Ovary (tissue), 9 donors: ENCODE results near the gene SMARCD2. TPM values are rescaled to one million over a fixed set of nuclear protein-coding genes. Genes with fewer than 3 reads are reported as not detected.
"Not testable (repeated sequence)": the region's sequence is repeated elsewhere in the genome, so short reads cannot be mapped to it uniquely, and the experiment has no call there.

Experiments used
- DNase-seq, 5 donors: peaks; one replicate each; pipeline ENCODE4 v3.0.0-alpha.2; 2019 to 2020
- H3K27ac ChIP-seq, 2 donors: fragments of 200-600 bp; one replicate each; pipeline versions ENCODE4 v1.5.1 to v1.8.0; 2019 to 2022
- H3K27me3 ChIP-seq: fragments of 200-600 bp; one replicate; pipeline ENCODE4 v1.8.0; 2022
- H3K36me3 ChIP-seq: fragments of 200-600 bp; sonication (generic); one replicate; pipeline ENCODE4 v1.5.1; 2019
- H3K4me1 ChIP-seq: one replicate; pipeline ENCODE4 v1.8.1; 2013; ENCODE audit warnings: mild to moderate bottlenecking, moderate library complexity; ENCODE audit not compliant: insufficient read depth
- H3K4me3 ChIP-seq: fragments of 200-600 bp; sonication (generic); one replicate; pipeline ENCODE4 v1.5.1; 2017
- H3K9me3 ChIP-seq, 2 donors: fragments of 200-600 bp in 1 of 2; sonication (generic) in 1 of 2; one replicate each; pipeline versions ENCODE4 v1.5.1 to v1.8.1; 2013 to 2019; ENCODE audit warnings: mild to moderate bottlenecking in 1 of 2, moderate library complexity in 1 of 2
- CTCF ChIP-seq, 3 donors: fragments of 450-650 bp in 2 of 3; fragments of 200-600 bp in 1 of 3; IDR thresholded peaks; one replicate each; pipeline versions ENCODE4 v1.5.1 to v1.8.0; 2016 to 2022; ENCODE audit warnings: antibody characterized with exemption in 3 of 3, mild to moderate bottlenecking in 1 of 3
- EP300 ChIP-seq: sonication (generic); formaldehyde crosslinking; IDR thresholded peaks from one replicate; pipeline ENCODE4 v1.6.1; 2017; ENCODE audit warnings: antibody characterized with exemption
- POLR2A ChIP-seq: fragments of 450-650 bp; IDR thresholded peaks from one replicate; pipeline ENCODE4 v1.6.1; 2017; ENCODE audit warnings: antibody characterized with exemption, mild to moderate bottlenecking, moderate library complexity
- WGBS, 3 donors: extraction: QIAGEN DNeasy Blood & Tissue Kit in 1 of 3; methylation state at CpG; one replicate each; pipeline versions ENCODE4 v1.1.5 to v1.1.7; 2013 to 2017; 5-methylcytosine and 5-hydroxymethylcytosine counted together
- intact Hi-C, 4 donors: fragments of 100-400 bp; cut with DNase I; formaldehyde crosslinking; loops; one replicate each; pipeline versions ENCODE4 v1.11.0 to v1.15.1; 2022 to 2023
- polyA plus RNA-seq, 2 donors: library from polyadenylated mRNA; stranded (reverse); fragments of 200-250 nt in 1 of 2; fragments of 350-450 nt in 1 of 2; fragmentation: Illumina TruSeq in 1 of 2; extraction: RNeasy Lipid Tissue Mini Kit (QIAGEN cat#74804) in 1 of 2; gene quantifications; one replicate each; pipeline ENCODE4 v1.2.3, GENCODE V29; 2013 to 2014
- total RNA-seq, 7 donors: library from RNA; depleted of rRNA in 2 of 7; stranded (reverse); fragments of >200 nt in 2 of 7; fragmentation: NEBNext Ultra II Directional in 3 of 7; extraction: Animal tissue kit (Norgen Biotek cat#: 25700) in 3 of 7; gene quantifications; one replicate each; pipeline versions ENCODE4 v1.1.0 to v1.2.4, GENCODE V29; 2016 to 2023
- donor health status: DM: no; HTN: no; CAD: no; lungs with moderate emphysema.
- donor health status: DM: no; HTN: no; CAD: no.
- donor health status: Bipolar disorder and iron deficiency.
- donor health status: DM: yes; HTN: yes; CAD: no.
- donor health status: DM: no; HTN: no; CAD: no.
- donor health status: DM: yes; HTN: yes; CAD: no.

SMARCD2 gene
- total and polyA plus RNA-seq, 9 donors: 46.2 to 117 (median 69.8) TPM

GRCh38 chr17:63800783-63801182, 41.7 kb downstream of the SMARCD2 start:
- H3K9me3 ChIP-seq: no peaks in the 10 kb centered on the region
- H3K27ac ChIP-seq: no peak overlapping the region
- intact Hi-C loops: no loop called here
- H3K27me3 ChIP-seq: no peaks in the 10 kb centered on the region
- no peak overlapping the region for H3K4me3 ChIP-seq
- no peak for TF ChIP-seq POLR2A
- no peak for TF ChIP-seq EP300
- TF ChIP-seq CTCF (IDR thresholded peaks at IDR 0.05): no peak
- WGBS, 3 donors: 94 to 95% (median 94%) methylated on average over 1 of the region's 1 CpG
- no peaks in the 10 kb centered on the region for H3K4me1 ChIP-seq
- DNase-seq: no peak
- peaks cover 3% of the 10 kb centered on the region for H3K36me3 ChIP-seq

GRCh38 chr17:63798572-63799106, 43.8 kb downstream of the SMARCD2 start:
- peaks cover 3% of the 10 kb centered on the region for H3K36me3 ChIP-seq
- no peaks in the 10 kb centered on the region for H3K27me3 ChIP-seq
- no peak for TF ChIP-seq EP300
- no peak for TF ChIP-seq CTCF (IDR thresholded peaks at IDR 0.05)
- no peak for TF ChIP-seq POLR2A
- no peak overlapping the region for H3K4me3 ChIP-seq
- DNase-seq: no peak
- 87 to 95% (median 93%) methylated on average over 3 of the region's 3 CpGs for WGBS, 3 donors
- intact Hi-C loops: no loop called here
- H3K27ac ChIP-seq: no peak overlapping the region
- no peaks in the 10 kb centered on the region for H3K4me1 ChIP-seq
- H3K9me3 ChIP-seq: no peaks in the 10 kb centered on the region

- H3K36me3 ChIP-seq, H3K9me3 ChIP-seq, intact Hi-C loops, H3K4me1 ChIP-seq, H3K27ac ChIP-seq, H3K27me3 ChIP-seq, H3K4me3 ChIP-seq, DNase-seq: not testable (repeated sequence)
- 92 to 97% (median 95%) methylated on average over 10 of the region's 10 CpGs for WGBS, 3 donors
Observed at GRCh38 chr17:63796375-63796774, 46.1 kb downstream of the SMARCD2 start.

GRCh38 chr17:63792055-63792729, 50.3 kb downstream of the SMARCD2 start:
- no peak for TF ChIP-seq CTCF (IDR thresholded peaks at IDR 0.05)
- TF ChIP-seq POLR2A: no peak
- no peak for TF ChIP-seq EP300
- H3K27me3 ChIP-seq: no peaks in the 10 kb centered on the region
- H3K27ac ChIP-seq: no peak overlapping the region
- no peaks in the 10 kb centered on the region for H3K4me1 ChIP-seq
- intact Hi-C loops: no loop called here
- 80 to 83% (median 81%) methylated on average over 3 of the region's 3 CpGs for WGBS, 3 donors
- H3K36me3 ChIP-seq: no peaks in the 10 kb centered on the region
- H3K9me3 ChIP-seq: no peaks in the 10 kb centered on the region
- no peak for DNase-seq
- H3K4me3 ChIP-seq: no peak overlapping the region

GRCh38 chr17:63790057-63790456, 52.4 kb downstream of the SMARCD2 start:
- Histone ChIP-seq H3K9me3 (no peaks in the 10 kb centered on the region), H3K36me3 (no peaks in the 10 kb centered on the region), H3K27ac (no peak overlapping the region), H3K4me3 (no peak overlapping the region), H3K4me1 (no peaks in the 10 kb centered on the region), H3K27me3 (no peaks in the 10 kb centered on the region)
- intact Hi-C loops: no loop called here
- 85 to 90% (median 89%) methylated on average over 6 of the region's 6 CpGs for WGBS, 3 donors
- no peak for DNase-seq
- no peak for TF ChIP-seq CTCF (IDR thresholded peaks at IDR 0.05)
- no peak for TF ChIP-seq POLR2A
- TF ChIP-seq EP300: no peak
